ENCODE data around the gene GRIK2. TPM values are rescaled to one million over a fixed set of nuclear protein-coding genes. Genes with fewer than 3 reads are reported as not detected.

The GRIK2 gene
- total RNA-seq, 4 donors from 2014 or later, result 0.46 to 3.7 (median 1.8) TPM

DNA sequence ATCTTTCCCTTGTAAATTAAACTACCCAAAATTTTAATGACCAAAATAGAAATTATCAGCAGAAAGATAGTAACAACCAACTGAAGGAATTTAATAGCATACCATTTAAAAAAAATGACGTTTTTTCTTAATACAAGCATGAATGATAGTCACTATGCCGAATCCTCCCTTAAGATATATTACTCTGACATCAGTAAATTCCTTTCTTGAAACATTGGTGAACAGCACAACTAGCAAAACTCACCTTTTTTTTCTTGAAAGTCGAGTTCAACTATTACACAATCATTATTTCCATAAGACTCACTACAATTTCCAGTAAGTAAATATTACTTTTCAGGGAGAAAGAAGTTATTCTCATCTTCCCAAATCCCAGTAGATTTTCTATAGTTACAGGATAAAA is 433.2 kb downstream of the GRIK2 start:
- DNase-seq (ENCODE audit: extremely low spot score), result no peak
- no peak overlapping the region for H3K4me3 ChIP-seq
- intact Hi-C loops (cut with DNase I), result no loop called here
- peaks cover 0 to 15% (median 6%) of the 10 kb centered on the region in 4 donors for H3K9me3 ChIP-seq
- H3K36me3 ChIP-seq, result no peaks in the 10 kb centered on the region
- TF ChIP-seq EP300 (IDR thresholded peaks at IDR 0.05), result no peak
- no peak for TF ChIP-seq POLR2AphosphoS5 (IDR thresholded peaks at IDR 0.05)
- TF ChIP-seq, protein P1, sequence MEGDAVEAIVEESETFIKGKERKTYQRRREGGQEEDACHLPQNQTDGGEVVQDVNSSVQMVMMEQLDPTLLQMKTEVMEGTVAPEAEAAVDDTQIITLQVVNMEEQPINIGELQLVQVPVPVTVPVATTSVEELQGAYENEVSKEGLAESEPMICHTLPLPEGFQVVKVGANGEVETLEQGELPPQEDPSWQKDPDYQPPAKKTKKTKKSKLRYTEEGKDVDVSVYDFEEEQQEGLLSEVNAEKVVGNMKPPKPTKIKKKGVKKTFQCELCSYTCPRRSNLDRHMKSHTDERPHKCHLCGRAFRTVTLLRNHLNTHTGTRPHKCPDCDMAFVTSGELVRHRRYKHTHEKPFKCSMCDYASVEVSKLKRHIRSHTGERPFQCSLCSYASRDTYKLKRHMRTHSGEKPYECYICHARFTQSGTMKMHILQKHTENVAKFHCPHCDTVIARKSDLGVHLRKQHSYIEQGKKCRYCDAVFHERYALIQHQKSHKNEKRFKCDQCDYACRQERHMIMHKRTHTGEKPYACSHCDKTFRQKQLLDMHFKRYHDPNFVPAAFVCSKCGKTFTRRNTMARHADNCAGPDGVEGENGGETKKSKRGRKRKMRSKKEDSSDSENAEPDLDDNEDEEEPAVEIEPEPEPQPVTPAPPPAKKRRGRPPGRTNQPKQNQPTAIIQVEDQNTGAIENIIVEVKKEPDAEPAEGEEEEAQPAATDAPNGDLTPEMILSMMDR (IDR thresholded peaks at IDR 0.05), result no peak
- TF ChIP-seq POLR2A (IDR thresholded peaks at IDR 0.05; ENCODE audit: low read depth), result no peak
- no peaks in the 10 kb centered on the region for H3K4me1 ChIP-seq
- no peaks in the 10 kb centered on the region for H3K27me3 ChIP-seq
- 57% methylated on average over 3 of the region's 3 CpGs for WGBS
- H3K27ac ChIP-seq (replicated peaks in 1 of 4), result no peak overlapping the region

DNA sequence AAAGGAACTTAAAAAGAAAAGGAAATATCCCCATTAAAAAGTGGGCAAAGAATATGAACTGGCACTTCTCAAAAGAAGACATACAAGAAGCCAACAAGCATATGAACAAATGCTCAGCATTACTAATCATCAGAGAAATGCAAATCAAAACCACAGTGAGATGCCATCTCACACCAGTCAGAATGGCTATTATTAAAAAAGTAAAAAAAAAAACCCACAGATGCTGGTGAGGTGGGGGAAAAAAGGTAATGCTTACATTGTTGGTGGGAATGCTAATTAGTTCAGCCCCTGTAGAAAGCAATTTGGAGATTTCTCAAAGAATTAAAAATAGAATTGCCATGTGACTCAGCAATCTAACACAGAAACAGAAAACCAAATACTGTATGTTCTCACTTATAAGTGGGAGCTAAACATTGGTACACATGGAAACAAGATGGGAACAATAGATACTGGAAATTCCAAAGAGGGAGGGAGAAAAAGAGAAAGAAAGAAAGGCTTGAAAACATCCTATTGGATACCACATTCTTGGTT is 437.1 kb downstream of the GRIK2 start:
- H3K4me3 ChIP-seq, result no peak overlapping the region
- TF ChIP-seq EP300 (IDR thresholded peaks at IDR 0.05) (no peak), POLR2A (IDR thresholded peaks at IDR 0.05; ENCODE audit: low read depth) (no peak), POLR2AphosphoS5 (IDR thresholded peaks at IDR 0.05) (no peak)
- TF ChIP-seq, protein P1 (IDR thresholded peaks at IDR 0.05), result no peak
- H3K4me1 ChIP-seq, result no peaks in the 10 kb centered on the region
- DNase-seq (ENCODE audit: extremely low spot score), result no peak
- H3K27ac ChIP-seq (replicated peaks in 1 of 4), result no peak overlapping the region
- H3K36me3 ChIP-seq, result no peaks in the 10 kb centered on the region
- intact Hi-C loops (cut with DNase I), result no loop called here
- no peaks in the 10 kb centered on the region for H3K27me3 ChIP-seq
- H3K9me3 ChIP-seq, result peaks cover 0 to 15% (median 6%) of the 10 kb centered on the region in 4 donors

DNA sequence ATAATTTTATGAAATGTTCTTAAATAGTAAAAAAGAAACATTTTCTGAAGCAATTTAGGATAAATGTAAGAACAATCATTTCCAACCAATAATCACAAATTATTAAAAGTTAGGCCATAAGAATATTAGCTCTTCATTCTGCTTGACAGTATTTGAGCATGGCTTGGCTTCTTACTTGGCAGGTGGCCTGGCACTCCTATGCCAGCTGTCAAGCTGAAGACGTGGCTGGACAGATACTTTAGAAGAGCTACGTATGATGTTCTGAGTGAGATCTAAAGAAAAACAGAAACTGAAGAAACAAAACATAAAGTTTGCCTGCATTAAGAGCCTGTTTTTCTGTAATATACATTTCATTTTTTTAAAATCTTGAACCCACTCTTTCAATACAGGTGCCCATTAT is 438.9 kb downstream of the GRIK2 start:
- DNase-seq (ENCODE audit: extremely low spot score), result no peak
- Histone ChIP-seq H3K27ac (replicated peaks in 1 of 4) (no peak overlapping the region), H3K9me3 (peaks cover 0 to 15% (median 6%) of the 10 kb centered on the region in 4 donors), H3K4me3 (no peak overlapping the region), H3K4me1 (no peaks in the 10 kb centered on the region), H3K36me3 (no peaks in the 10 kb centered on the region), H3K27me3 (no peaks in the 10 kb centered on the region)
- TF ChIP-seq, protein P1 (IDR thresholded peaks at IDR 0.05), result no peak
- TF ChIP-seq POLR2A (IDR thresholded peaks at IDR 0.05; ENCODE audit: low read depth), result no peak
- intact Hi-C loops (cut with DNase I), result no loop called here
- WGBS, result 49% methylated on average over 2 of the region's 2 CpGs

DNA sequence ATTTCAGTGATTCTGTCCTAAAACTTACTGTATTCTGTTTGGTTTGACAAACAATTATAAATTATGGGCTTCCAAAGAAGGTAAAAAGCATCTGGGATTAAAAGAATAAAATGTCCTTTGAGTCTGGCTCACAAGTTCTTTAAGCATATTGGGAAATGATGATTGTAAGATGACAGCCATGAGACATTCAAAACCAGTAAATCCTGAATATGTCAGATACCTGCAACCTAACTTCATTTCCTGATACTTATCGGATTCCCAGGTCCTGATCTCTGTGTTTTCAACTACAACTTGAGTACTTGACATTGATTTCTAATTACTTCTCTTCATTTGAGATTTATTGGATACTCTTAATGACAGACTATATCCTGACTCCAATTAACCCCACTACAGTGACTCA is 446.6 kb downstream of the GRIK2 start:
- Histone ChIP-seq H3K27ac (replicated peaks in 1 of 4) (no peak overlapping the region), H3K4me1 (no peaks in the 10 kb centered on the region), H3K9me3 (no peaks in the 10 kb centered on the region), H3K36me3 (no peaks in the 10 kb centered on the region), H3K4me3 (no peak overlapping the region), H3K27me3 (no peaks in the 10 kb centered on the region)
- no peak for DNase-seq (ENCODE audit: extremely low spot score)
- intact Hi-C loops (cut with DNase I), result no loop called here
- 79% methylated on average over 1 of the region's 1 CpG for WGBS
- TF ChIP-seq POLR2A (IDR thresholded peaks at IDR 0.05; ENCODE audit: low read depth), result no peak
- TF ChIP-seq, protein P1 (IDR thresholded peaks at IDR 0.05), result no peak
- no peak for TF ChIP-seq EP300 (IDR thresholded peaks at IDR 0.05)
- no peak for TF ChIP-seq POLR2AphosphoS5 (IDR thresholded peaks at IDR 0.05)

DNA sequence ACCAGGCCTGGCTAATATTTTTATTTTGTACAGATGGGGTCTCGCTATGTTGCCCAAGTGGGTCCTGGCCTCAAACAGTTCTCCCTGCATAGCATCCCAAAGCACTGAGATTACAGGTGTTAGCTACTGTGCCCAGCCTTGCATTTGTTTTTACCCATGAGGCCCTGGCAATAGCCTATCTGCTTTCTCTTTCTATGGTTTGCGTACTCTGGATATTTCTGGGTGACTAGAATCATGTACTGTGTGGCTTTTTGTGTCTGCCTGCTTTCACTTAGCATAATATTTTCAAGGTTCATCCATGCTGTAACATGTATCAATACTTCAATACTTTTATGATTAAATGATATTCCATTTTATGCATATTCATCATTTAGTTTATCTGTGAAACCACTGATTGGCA is 451.7 kb downstream of the GRIK2 start:
- WGBS, result 50% methylated on average over 2 of the region's 2 CpGs
- no peaks in the 10 kb centered on the region for H3K27me3 ChIP-seq

More for the DNA sequence above, 451.7 kb downstream of the GRIK2 start:
- Histone ChIP-seq H3K27ac (replicated peaks in 1 of 4) (no peak overlapping the region), H3K36me3 (no peaks in the 10 kb centered on the region), H3K4me3 (no peak overlapping the region), H3K4me1 (no peaks in the 10 kb centered on the region), H3K9me3 (no peaks in the 10 kb centered on the region)
- intact Hi-C loops (cut with DNase I), result no loop called here
- TF ChIP-seq POLR2A (IDR thresholded peaks at IDR 0.05; ENCODE audit: low read depth) (no peak), POLR2AphosphoS5 (IDR thresholded peaks at IDR 0.05) (no peak), EP300 (IDR thresholded peaks at IDR 0.05) (no peak)
- TF ChIP-seq, protein P1 (IDR thresholded peaks at IDR 0.05), result no peak
- DNase-seq (ENCODE audit: extremely low spot score), result no peak

Data from esophagus muscularis mucosa (tissue), 4 donors.